OCI-LY3 (cell line): ENCODE measurements around the gene HOXB1.

ENCODE experiments used
- EZH2phosphoT487 ChIP-seq: fragments of 200-600 bp; shearing (Covaris generic); IDR thresholded peaks from 2 replicates; pipeline ENCODE4 v1.6.1; 2018; ENCODE audit warnings: antibody characterized with exemption, mixed run types, low read depth
- TF ChIP-seq, protein P1 (sequence below): fragments of 200-600, 300-600 bp; sonication (generic); IDR thresholded peaks from 2 replicates; pipeline ENCODE4 v1.5.1; 2014; ENCODE audit warnings: antibody characterized with exemption, low read length, low read depth

DNA sequence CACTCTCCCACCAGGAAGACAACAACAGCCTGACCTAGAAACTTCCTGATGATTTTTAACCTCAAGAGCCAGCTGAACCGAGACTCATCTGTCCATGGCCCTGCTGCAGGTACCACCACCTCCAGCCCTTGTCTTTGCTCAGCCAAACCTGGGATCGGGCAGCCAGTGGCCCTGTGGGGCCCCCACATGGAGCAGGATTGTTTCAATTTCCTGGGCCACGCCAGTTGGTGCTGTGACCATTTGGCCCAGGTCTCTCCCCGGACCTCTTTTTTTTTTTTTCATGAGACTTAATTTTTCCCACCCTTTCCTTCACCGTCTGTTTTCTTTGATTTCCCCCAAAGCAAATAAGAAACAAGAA, 22.4 kb upstream of the HOXB1 start:
- TF ChIP-seq, protein P1, sequence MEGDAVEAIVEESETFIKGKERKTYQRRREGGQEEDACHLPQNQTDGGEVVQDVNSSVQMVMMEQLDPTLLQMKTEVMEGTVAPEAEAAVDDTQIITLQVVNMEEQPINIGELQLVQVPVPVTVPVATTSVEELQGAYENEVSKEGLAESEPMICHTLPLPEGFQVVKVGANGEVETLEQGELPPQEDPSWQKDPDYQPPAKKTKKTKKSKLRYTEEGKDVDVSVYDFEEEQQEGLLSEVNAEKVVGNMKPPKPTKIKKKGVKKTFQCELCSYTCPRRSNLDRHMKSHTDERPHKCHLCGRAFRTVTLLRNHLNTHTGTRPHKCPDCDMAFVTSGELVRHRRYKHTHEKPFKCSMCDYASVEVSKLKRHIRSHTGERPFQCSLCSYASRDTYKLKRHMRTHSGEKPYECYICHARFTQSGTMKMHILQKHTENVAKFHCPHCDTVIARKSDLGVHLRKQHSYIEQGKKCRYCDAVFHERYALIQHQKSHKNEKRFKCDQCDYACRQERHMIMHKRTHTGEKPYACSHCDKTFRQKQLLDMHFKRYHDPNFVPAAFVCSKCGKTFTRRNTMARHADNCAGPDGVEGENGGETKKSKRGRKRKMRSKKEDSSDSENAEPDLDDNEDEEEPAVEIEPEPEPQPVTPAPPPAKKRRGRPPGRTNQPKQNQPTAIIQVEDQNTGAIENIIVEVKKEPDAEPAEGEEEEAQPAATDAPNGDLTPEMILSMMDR: no peak
- TF ChIP-seq EZH2phosphoT487: no peak
